Stimulated activated CD4-positive, alpha-beta T cell treated with anti-CD3 and anti-CD28 coated beads, Interleukin-4, amount 100 ng/mL, for 4 hours (primary cell): Measurements from ENCODE around the gene KCNC4.

ENCODE experiments used
- DNase-seq, 2 experiments: peaks; one replicate each; pipeline ENCODE4 v3.0.0-alpha.2; 2020

KCNC4 gene

GRCh38 chr1:110259770-110260169 is 49.7 kb downstream of the KCNC4 start:
- no peak for DNase-seq
